ENCODE measurements around the gene UBL4B.
A peak's percentile ranks its signal among the peaks of the same experiment; 100 is the strongest.

Gene UBL4B

GRCh38 chr1:110120960-110121561 lies 8.8 kb downstream of the UBL4B start:
- WGBS = 73% methylated on average over 12 of the region's 12 CpGs
- no peaks in the 10 kb centered on the region for H3K4me1 ChIP-seq (ENCODE audit: insufficient read depth, low read length)
- no peak overlapping the region for H3K4me3 ChIP-seq (ENCODE audit: low read length)
- no peak overlapping the region for H3K27ac ChIP-seq (ENCODE audit: low read depth, low read length)
- no peaks in the 10 kb centered on the region for H3K36me3 ChIP-seq (ENCODE audit: insufficient read depth, low read length)
- H3K9me3 ChIP-seq (ENCODE audit: insufficient read depth, low read depth, low read length) = peaks cover 9% of the 10 kb centered on the region; the same call in 1 of the 2 replicates
- H3K9ac ChIP-seq (ENCODE audit: low read depth, low read length) = no peak overlapping the region
- no peaks in the 10 kb centered on the region for H3K27me3 ChIP-seq (ENCODE audit: insufficient read depth, low read length)

- H3K36me3 ChIP-seq (ENCODE audit: insufficient read depth, low read length) = no peaks in the 10 kb centered on the region
- no peaks in the 10 kb centered on the region for H3K27me3 ChIP-seq (ENCODE audit: insufficient read depth, low read length)
- H3K9ac ChIP-seq (ENCODE audit: low read depth, low read length) = no peak overlapping the region
- 80% methylated on average over 3 of the region's 3 CpGs for WGBS
- peaks cover 9% of the 10 kb centered on the region; the same call in 1 of the 2 replicates for H3K9me3 ChIP-seq (ENCODE audit: insufficient read depth, low read depth, low read length)
- H3K4me1 ChIP-seq (ENCODE audit: insufficient read depth, low read length) = no peaks in the 10 kb centered on the region
- H3K27ac ChIP-seq (ENCODE audit: low read depth, low read length) = no peak overlapping the region
- no peak overlapping the region for H3K4me3 ChIP-seq (ENCODE audit: low read length)
These were observed 11.0 kb downstream of the UBL4B start for GRCh38 chr1:110123224-110123623.

GRCh38 chr1:110125810-110126209 lies 13.6 kb downstream of the UBL4B start:
- no peak overlapping the region for H3K9ac ChIP-seq (ENCODE audit: low read depth, low read length)
- H3K4me3 ChIP-seq (ENCODE audit: low read length) = no peak overlapping the region
- peaks cover 20% of the 10 kb centered on the region for H3K27me3 ChIP-seq (ENCODE audit: insufficient read depth, low read length)
- 98% methylated on average over 4 of the region's 4 CpGs for WGBS
- H3K36me3 ChIP-seq (ENCODE audit: insufficient read depth, low read length) = no peaks in the 10 kb centered on the region
- H3K9me3 ChIP-seq (ENCODE audit: insufficient read depth, low read depth, low read length) = peaks cover 9% of the 10 kb centered on the region; the same call in 1 of the 2 replicates
- no peaks in the 10 kb centered on the region for H3K4me1 ChIP-seq (ENCODE audit: insufficient read depth, low read length)
- no peak overlapping the region for H3K27ac ChIP-seq (ENCODE audit: low read depth, low read length)

- Histone ChIP-seq H3K27ac (ENCODE audit: low read depth, low read length) (no peak overlapping the region), H3K4me1 (ENCODE audit: insufficient read depth, low read length) (0 out of 2 replicates have a peak, but pooled peaks cover 1% of the 10 kb centered on the region), H3K4me3 (ENCODE audit: low read length) (no peak overlapping the region), H3K27me3 (ENCODE audit: insufficient read depth, low read length) (peaks cover 23% of the 10 kb centered on the region), H3K9me3 (ENCODE audit: insufficient read depth, low read depth, low read length) (no peaks in the 10 kb centered on the region), H3K9ac (ENCODE audit: low read depth, low read length) (no peak overlapping the region), H3K36me3 (ENCODE audit: insufficient read depth, low read length) (no peaks in the 10 kb centered on the region)
- WGBS = 49% methylated on average over 31 of the region's 31 CpGs
These were observed 17.9 kb downstream of the UBL4B start for GRCh38 chr1:110130113-110130591.

GRCh38 chr1:110130989-110131388 lies 18.7 kb downstream of the UBL4B start:
- peaks cover 23% of the 10 kb centered on the region for H3K27me3 ChIP-seq (ENCODE audit: insufficient read depth, low read length)
- no peak overlapping the region for H3K27ac ChIP-seq (ENCODE audit: low read depth, low read length)
- H3K9me3 ChIP-seq (ENCODE audit: insufficient read depth, low read depth, low read length) = no peaks in the 10 kb centered on the region
- peaks cover 4% of the 10 kb centered on the region; the same call in 1 of the 2 replicates for H3K4me1 ChIP-seq (ENCODE audit: insufficient read depth, low read length)
- H3K36me3 ChIP-seq (ENCODE audit: insufficient read depth, low read length) = no peaks in the 10 kb centered on the region
- H3K9ac ChIP-seq (ENCODE audit: low read depth, low read length) = no peak overlapping the region
- 85% methylated on average over 7 of the region's 7 CpGs for WGBS
- H3K4me3 ChIP-seq (ENCODE audit: low read length) = no peak overlapping the region

- no peak overlapping the region for H3K27ac ChIP-seq (ENCODE audit: low read depth, low read length)
- no peaks in the 10 kb centered on the region for H3K9me3 ChIP-seq (ENCODE audit: insufficient read depth, low read depth, low read length)
- peaks cover 23% of the 10 kb centered on the region for H3K27me3 ChIP-seq (ENCODE audit: insufficient read depth, low read length)
These were observed 20.4 kb downstream of the UBL4B start for GRCh38 chr1:110132682-110133081.

GRCh38 chr1:110133436-110133835 lies 21.2 kb downstream of the UBL4B start:
- Histone ChIP-seq H3K36me3 (ENCODE audit: insufficient read depth, low read length) (no peaks in the 10 kb centered on the region), H3K4me3 (ENCODE audit: low read length) (no peak overlapping the region), H3K27ac (ENCODE audit: low read depth, low read length) (no peak overlapping the region), H3K4me1 (ENCODE audit: insufficient read depth, low read length) (peaks cover 19% of the 10 kb centered on the region), H3K9me3 (ENCODE audit: insufficient read depth, low read depth, low read length) (no peaks in the 10 kb centered on the region), H3K27me3 (ENCODE audit: insufficient read depth, low read length) (peaks cover 22% of the 10 kb centered on the region), H3K9ac (ENCODE audit: low read depth, low read length) (no peak overlapping the region)
- WGBS = 94% methylated on average over 4 of the region's 4 CpGs

More at GRCh38 chr1:110132682-110133081, 20.4 kb downstream of the UBL4B start:
- Histone ChIP-seq H3K4me3 (ENCODE audit: low read length) (no peak overlapping the region), H3K9ac (ENCODE audit: low read depth, low read length) (no peak overlapping the region), H3K36me3 (ENCODE audit: insufficient read depth, low read length) (no peaks in the 10 kb centered on the region), H3K4me1 (ENCODE audit: insufficient read depth, low read length) (peaks cover 19% of the 10 kb centered on the region)

GRCh38 chr1:110134050-110134595 lies 21.9 kb downstream of the UBL4B start:
- 92% methylated on average over 11 of the region's 11 CpGs for WGBS
- no peak overlapping the region for H3K27ac ChIP-seq (ENCODE audit: low read depth, low read length)
- H3K4me3 ChIP-seq (ENCODE audit: low read length) = no peak overlapping the region
- no peaks in the 10 kb centered on the region for H3K9me3 ChIP-seq (ENCODE audit: insufficient read depth, low read depth, low read length)
- H3K9ac ChIP-seq (ENCODE audit: low read depth, low read length) = no peak overlapping the region
- no peaks in the 10 kb centered on the region for H3K36me3 ChIP-seq (ENCODE audit: insufficient read depth, low read length)
- H3K4me1 ChIP-seq (ENCODE audit: insufficient read depth, low read length) = peaks cover 19% of the 10 kb centered on the region
- H3K27me3 ChIP-seq (ENCODE audit: insufficient read depth, low read length) = peaks cover 24% of the 10 kb centered on the region

GRCh38 chr1:110135246-110135645 lies 23.0 kb downstream of the UBL4B start:
- Histone ChIP-seq H3K9me3 (ENCODE audit: insufficient read depth, low read depth, low read length) (no peaks in the 10 kb centered on the region), H3K27me3 (ENCODE audit: insufficient read depth, low read length) (peaks cover 15% of the 10 kb centered on the region)
- WGBS = 70% methylated on average over 4 of the region's 4 CpGs

GRCh38 chr1:110135666-110136065 lies 23.4 kb downstream of the UBL4B start:
- H3K9ac ChIP-seq (ENCODE audit: low read depth, low read length) = no peak overlapping the region
- no peaks in the 10 kb centered on the region for H3K36me3 ChIP-seq (ENCODE audit: insufficient read depth, low read length)
- H3K27ac ChIP-seq (ENCODE audit: low read depth, low read length) = no peak overlapping the region
- peaks cover 19% of the 10 kb centered on the region for H3K4me1 ChIP-seq (ENCODE audit: insufficient read depth, low read length)
- no peaks in the 10 kb centered on the region for H3K9me3 ChIP-seq (ENCODE audit: insufficient read depth, low read depth, low read length)
- peaks cover 11% of the 10 kb centered on the region; the same call in 1 of the 2 replicates for H3K27me3 ChIP-seq (ENCODE audit: insufficient read depth, low read length)
- H3K4me3 ChIP-seq (ENCODE audit: low read length) = no peak overlapping the region
- 92% methylated on average over 10 of the region's 10 CpGs for WGBS

More at GRCh38 chr1:110135246-110135645, 23.0 kb downstream of the UBL4B start:
- H3K4me3 ChIP-seq (ENCODE audit: low read length) = no peak overlapping the region
- H3K9ac ChIP-seq (ENCODE audit: low read depth, low read length) = no peak overlapping the region
- H3K27ac ChIP-seq (ENCODE audit: low read depth, low read length) = no peak overlapping the region
- peaks cover 19% of the 10 kb centered on the region for H3K4me1 ChIP-seq (ENCODE audit: insufficient read depth, low read length)
- H3K36me3 ChIP-seq (ENCODE audit: insufficient read depth, low read length) = no peaks in the 10 kb centered on the region

GRCh38 chr1:110136911-110137310 lies 24.7 kb downstream of the UBL4B start:
- Histone ChIP-seq H3K9me3 (ENCODE audit: insufficient read depth, low read depth, low read length) (no peaks in the 10 kb centered on the region), H3K27me3 (ENCODE audit: insufficient read depth, low read length) (0 out of 2 replicates have a peak, but pooled peaks cover 5% of the 10 kb centered on the region), H3K36me3 (ENCODE audit: insufficient read depth, low read length) (no peaks in the 10 kb centered on the region), H3K4me1 (ENCODE audit: insufficient read depth, low read length) (peaks cover 19% of the 10 kb centered on the region), H3K27ac (ENCODE audit: low read depth, low read length) (no peak overlapping the region), H3K9ac (ENCODE audit: low read depth, low read length) (no peak overlapping the region), H3K4me3 (ENCODE audit: low read length) (peak overlapping the region; percentile 36; the same call in 1 of the 2 replicates)
- 15% methylated on average over 7 of the region's 7 CpGs for WGBS
